GM23248 (cell line): Measurements from ENCODE around the gene ARHGEF38.

Source experiments
- EZH2 ChIP-seq: fragments of 200-600 bp; sonication (generic); IDR thresholded peaks from 2 replicates; pipeline ENCODE4 v1.6.1; 2018; ENCODE audit warnings: antibody characterized with exemption, mild to moderate bottlenecking; ENCODE audit not compliant: insufficient read depth, poor library complexity, severe bottlenecking
- EZH2phosphoT487 ChIP-seq: fragments of 200-600 bp; sonication (generic); IDR thresholded peaks from 2 replicates; pipeline ENCODE4 v1.6.1; 2018; ENCODE audit warnings: antibody characterized with exemption, moderate library complexity, mild to moderate bottlenecking, low read depth; ENCODE audit not compliant: insufficient read depth

DNA sequence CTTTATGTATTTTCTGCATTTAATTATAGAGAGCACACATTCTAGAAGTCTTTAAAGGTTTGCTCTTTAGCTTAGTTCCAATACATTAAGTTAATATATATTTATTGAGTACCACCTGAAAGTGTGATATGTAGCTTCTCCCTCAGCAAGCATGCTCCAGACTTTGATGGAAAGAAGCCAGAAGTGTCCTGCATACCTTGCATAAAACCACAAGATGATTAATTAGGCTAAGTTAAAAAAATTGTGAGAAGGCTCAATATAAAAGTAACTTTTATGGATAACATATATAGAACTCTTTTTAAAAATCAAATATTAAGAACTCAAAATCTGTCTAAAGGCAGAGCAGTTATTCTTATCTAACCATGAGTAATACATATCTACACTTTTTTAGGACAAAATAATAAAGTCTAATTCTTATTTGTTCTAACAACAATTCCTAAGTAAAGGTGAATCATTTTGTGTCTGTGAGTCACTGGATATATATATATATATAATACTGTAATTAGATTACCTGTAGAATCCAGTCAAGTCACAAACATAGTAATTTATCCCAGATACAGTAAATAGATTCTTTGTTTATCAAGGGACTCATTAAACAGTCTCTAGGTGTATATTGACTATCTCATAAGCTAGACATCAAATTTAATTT lies 104.8 kb downstream of the ARHGEF38 start:
- TF ChIP-seq EZH2 (no peak), EZH2phosphoT487 (no peak)
